Activated CD8-positive, alpha-beta T cell treated with anti-CD3 and anti-CD28 coated beads, Interleukin-2, amount 10 ng/mL, durations not matched to agents 7 days and 5 days (primary cell): ENCODE measurements around the gene MAP3K3. TPM values are rescaled to one million over a fixed set of nuclear protein-coding genes. Genes with fewer than 3 reads are reported as not detected.
A peak's percentile ranks its signal among the peaks of the same experiment; 100 is the strongest.

Source experiments
- ATAC-seq: fragments of 150-1000 bp; cut with Tn5 transposase; one replicate; pipeline ENCODE4 v1.10.0; 2021; ENCODE audit warnings: moderate library complexity
- CTCF ChIA-PET: fragments of 350-600 bp; sonication (Branson Sonifier 250); formaldehyde crosslinking; loops from one replicate; lab custom pipeline; 2021; ENCODE audit warnings: antibody characterized with exemption; lab: Charles Lee
- POLR2A ChIA-PET: fragments of 350-600 bp; sonication (Branson Sonifier 250); formaldehyde crosslinking; loops from one replicate; lab custom pipeline; 2021; ENCODE audit warnings: antibody characterized with exemption; lab: Charles Lee
- DNase-seq: peaks from one replicate; pipeline ENCODE4 v3.0.0-alpha.2; 2020
- H3K27ac Mint-ChIP-seq: one replicate; pipeline ENCODE4 v1.8.0; 2021; ENCODE audit warnings: mild to moderate bottlenecking, mixed read lengths
- H3K27me3 Mint-ChIP-seq: one replicate; pipeline ENCODE4 v1.8.0; 2021; ENCODE audit warnings: low read depth, mixed read lengths
- H3K36me3 Mint-ChIP-seq: one replicate; pipeline ENCODE4 v1.8.0; 2021; ENCODE audit warnings: low read depth, mixed read lengths
- H3K4me1 Mint-ChIP-seq: one replicate; pipeline ENCODE4 v1.8.0; 2021; ENCODE audit warnings: low read depth, mixed read lengths
- H3K4me3 Mint-ChIP-seq: one replicate; pipeline ENCODE4 v1.8.0; 2021; ENCODE audit warnings: mild to moderate bottlenecking, mixed read lengths
- H3K9me3 Mint-ChIP-seq: one replicate; pipeline ENCODE4 v1.8.0; 2022; ENCODE audit warnings: mixed read lengths; ENCODE audit not compliant: insufficient read depth
- total RNA-seq, 2 experiments: library from RNA; stranded (reverse); gene quantifications; one replicate each; pipeline ENCODE4 v1.2.3, GENCODE V29; 2021

MAP3K3 gene
- total RNA-seq, 2 experiments from 2014 or later, result 31.4 to 32.8 TPM

- DNase-seq, result no peak
- Mint-ChIP-seq H3K36me3 (no peaks in the 10 kb centered on the region), H3K27me3 (peaks cover 2% of the 10 kb centered on the region), H3K9me3 (no peaks in the 10 kb centered on the region), H3K4me3 (peak overlapping the region; percentile 96), H3K4me1 (peaks cover 32% of the 10 kb centered on the region), H3K27ac (no peak overlapping the region)
- no peak for ATAC-seq
- CTCF ChIA-PET, result interaction anchor here (0.8 to 4.8 kb wide), 8 partner anchors 12 to 218 kb away, joined by 3 to 48 read pairs (median 4); no protein-coding TSS in a partner anchor
- POLR2A ChIA-PET, result interaction anchor here (0.6 to 3.0 kb wide), 5 partner anchors 12 to 627 kb away, joined by 3 to 23 read pairs (median 5); no protein-coding TSS in a partner anchor
These were observed 1.7 kb downstream of the MAP3K3 start for GRCh38 chr17:63623786-63624530.

- Mint-ChIP-seq H3K4me1 (peaks cover 32% of the 10 kb centered on the region), H3K27me3 (peaks cover 2% of the 10 kb centered on the region), H3K27ac (no peak overlapping the region), H3K9me3 (no peaks in the 10 kb centered on the region), H3K36me3 (no peaks in the 10 kb centered on the region), H3K4me3 (peak overlapping the region; percentile 39)
- ChIA-PET CTCF (interaction anchor here (1.1 to 4.8 kb wide), 4 partner anchors 12 to 199 kb away, joined by 3 to 48 read pairs (median 4); no protein-coding TSS in a partner anchor), POLR2A (interaction anchor here (0.7 to 1.0 kb wide), 2 partner anchors 73 to 169 kb away, joined by 3 to 5 read pairs; no protein-coding TSS in a partner anchor)
- DNase-seq (no peak), ATAC-seq (no peak)
These were observed 2.3 kb downstream of the MAP3K3 start for GRCh38 chr17:63624531-63624880.

GRCh38 chr17:63626551-63627180, 4.4 kb downstream of the MAP3K3 start:
- H3K36me3 Mint-ChIP-seq, result no peaks in the 10 kb centered on the region
- H3K4me3 Mint-ChIP-seq, result no peak overlapping the region
- no peak for DNase-seq
- ChIA-PET POLR2A (no interaction called here), CTCF (interaction anchor here (0.9 to 1.8 kb wide), 3 partner anchors 11 to 201 kb away, joined by 4 to 7 read pairs (median 5); no protein-coding TSS in a partner anchor)
- no peaks in the 10 kb centered on the region for H3K27me3 Mint-ChIP-seq
- no peak overlapping the region for H3K27ac Mint-ChIP-seq
- peaks cover 27% of the 10 kb centered on the region for H3K4me1 Mint-ChIP-seq
- no peaks in the 10 kb centered on the region for H3K9me3 Mint-ChIP-seq
- no peak for ATAC-seq

GRCh38 chr17:63629627-63630026, 7.4 kb downstream of the MAP3K3 start:
- H3K4me3 Mint-ChIP-seq, result no peak overlapping the region
- H3K4me1 Mint-ChIP-seq, result peaks cover 23% of the 10 kb centered on the region
- no peak for DNase-seq
- H3K27me3 Mint-ChIP-seq, result no peaks in the 10 kb centered on the region
- POLR2A ChIA-PET, result interaction anchor here (0.6 kb wide), 1 partner anchor 15 kb away, joined by 3 read pairs; no protein-coding TSS in a partner anchor
- ATAC-seq, result no peak
- CTCF ChIA-PET, result interaction anchor here (0.9 to 1.3 kb wide), 2 partner anchors 144 to 204 kb away, joined by 3 read pairs; partner anchors contain the start of gene CCDC47
- peaks cover 13% of the 10 kb centered on the region for H3K36me3 Mint-ChIP-seq
- no peaks in the 10 kb centered on the region for H3K9me3 Mint-ChIP-seq
- no peak overlapping the region for H3K27ac Mint-ChIP-seq

- Mint-ChIP-seq H3K27me3 (no peaks in the 10 kb centered on the region), H3K36me3 (peaks cover 18% of the 10 kb centered on the region), H3K4me3 (no peak overlapping the region), H3K27ac (no peak overlapping the region), H3K9me3 (no peaks in the 10 kb centered on the region), H3K4me1 (peaks cover 19% of the 10 kb centered on the region)
- no peak for DNase-seq
- ChIA-PET POLR2A (no interaction called here), CTCF (no interaction called here)
- ATAC-seq, result no peak
These were observed 8.8 kb downstream of the MAP3K3 start for GRCh38 chr17:63631062-63631461.

GRCh38 chr17:63631626-63632025, 9.4 kb downstream of the MAP3K3 start:
- Mint-ChIP-seq H3K27ac (no peak overlapping the region), H3K36me3 (peaks cover 24% of the 10 kb centered on the region), H3K9me3 (no peaks in the 10 kb centered on the region), H3K27me3 (no peaks in the 10 kb centered on the region), H3K4me3 (no peak overlapping the region), H3K4me1 (peaks cover 17% of the 10 kb centered on the region)
- ATAC-seq (no peak), DNase-seq (no peak)
- POLR2A ChIA-PET, result no interaction called here
- CTCF ChIA-PET, result no interaction called here

- Mint-ChIP-seq H3K4me1 (peaks cover 13% of the 10 kb centered on the region), H3K4me3 (no peak overlapping the region), H3K27me3 (no peaks in the 10 kb centered on the region), H3K9me3 (no peaks in the 10 kb centered on the region), H3K36me3 (peaks cover 27% of the 10 kb centered on the region), H3K27ac (peak overlapping the region; percentile 19)
- DNase-seq (no peak), ATAC-seq (no peak)
- CTCF ChIA-PET, result interaction anchor here (0.6 to 1.4 kb wide), 4 partner anchors 21 to 208 kb away, joined by 3 to 6 read pairs (median 3); no protein-coding TSS in a partner anchor
- POLR2A ChIA-PET, result interaction anchor here (0.6 kb wide), 1 partner anchor 103 kb away, joined by 3 read pairs; no protein-coding TSS in a partner anchor
These were observed 11.5 kb downstream of the MAP3K3 start for GRCh38 chr17:63633742-63634141.

GRCh38 chr17:63634163-63634562, 11.9 kb downstream of the MAP3K3 start:
- ATAC-seq (no peak), DNase-seq (no peak)
- H3K36me3 Mint-ChIP-seq, result peaks cover 27% of the 10 kb centered on the region
- no peaks in the 10 kb centered on the region for H3K9me3 Mint-ChIP-seq
- H3K4me1 Mint-ChIP-seq, result peaks cover 17% of the 10 kb centered on the region
- CTCF ChIA-PET, result interaction anchor here (0.7 to 1.4 kb wide), 3 partner anchors 21 to 208 kb away, joined by 3 to 6 read pairs (median 3); no protein-coding TSS in a partner anchor
- peak overlapping the region; percentile 19 for H3K27ac Mint-ChIP-seq
- POLR2A ChIA-PET, result interaction anchor here (0.6 kb wide), 1 partner anchor 102 kb away, joined by 3 read pairs; no protein-coding TSS in a partner anchor
- H3K27me3 Mint-ChIP-seq, result no peaks in the 10 kb centered on the region
- H3K4me3 Mint-ChIP-seq, result no peak overlapping the region

GRCh38 chr17:63634816-63635215, 12.6 kb downstream of the MAP3K3 start:
- ATAC-seq (no peak), DNase-seq (no peak)
- H3K4me1 Mint-ChIP-seq, result peaks cover 18% of the 10 kb centered on the region
- peaks cover 27% of the 10 kb centered on the region for H3K36me3 Mint-ChIP-seq
- H3K27ac Mint-ChIP-seq, result no peak overlapping the region
- no peaks in the 10 kb centered on the region for H3K9me3 Mint-ChIP-seq
- ChIA-PET CTCF (interaction anchor here (0.8 to 1.4 kb wide), 3 partner anchors 9 to 228 kb away, joined by 3 to 4 read pairs (median 3); no protein-coding TSS in a partner anchor), POLR2A (interaction anchor here (1.4 kb wide), 1 partner anchor 13 kb away, joined by 3 read pairs; the partner anchor contains the start of gene MAP3K3)
- no peaks in the 10 kb centered on the region for H3K27me3 Mint-ChIP-seq
- H3K4me3 Mint-ChIP-seq, result no peak overlapping the region

- no peaks in the 10 kb centered on the region for H3K27me3 Mint-ChIP-seq
- no peak overlapping the region for H3K27ac Mint-ChIP-seq
- peaks cover 27% of the 10 kb centered on the region for H3K36me3 Mint-ChIP-seq
- ChIA-PET CTCF (interaction anchor here (0.8 to 2.5 kb wide), 3 partner anchors 8 to 228 kb away, joined by 3 to 9 read pairs (median 4); no protein-coding TSS in a partner anchor), POLR2A (interaction anchor here (1.4 kb wide), 2 partner anchors 14 to 63 kb away, joined by 3 read pairs; partner anchors contain the start of gene MAP3K3)
- H3K9me3 Mint-ChIP-seq, result no peaks in the 10 kb centered on the region
- ATAC-seq (no peak), DNase-seq (no peak)
- H3K4me1 Mint-ChIP-seq, result peaks cover 17% of the 10 kb centered on the region
- H3K4me3 Mint-ChIP-seq, result no peak overlapping the region
These were observed 13.1 kb downstream of the MAP3K3 start for GRCh38 chr17:63635290-63635689.

- Mint-ChIP-seq H3K9me3 (no peaks in the 10 kb centered on the region), H3K36me3 (peaks cover 27% of the 10 kb centered on the region), H3K27ac (no peak overlapping the region), H3K27me3 (no peaks in the 10 kb centered on the region), H3K4me3 (no peak overlapping the region), H3K4me1 (peaks cover 17% of the 10 kb centered on the region)
- CTCF ChIA-PET, result interaction anchor here (1.1 to 2.5 kb wide), 3 partner anchors 8 to 210 kb away, joined by 3 to 9 read pairs (median 4); no protein-coding TSS in a partner anchor
- no peak for DNase-seq
- no peak for ATAC-seq
- POLR2A ChIA-PET, result interaction anchor here (1.4 kb wide), 2 partner anchors 14 to 63 kb away, joined by 3 read pairs; partner anchors contain the start of gene MAP3K3
These were observed 13.6 kb downstream of the MAP3K3 start for GRCh38 chr17:63635787-63636186.
